Erythroblast (primary cell): ENCODE results near the gene COPS6.

Experiments
- GATA1 ChIP-seq: IDR thresholded peaks from 2 replicates; pipeline ENCODE4 v1.6.1; 2011; ENCODE audit warnings: low read depth, mild to moderate bottlenecking, control low read depth, low read length, moderate library complexity
- POLR2A ChIP-seq: IDR thresholded peaks from 2 replicates; pipeline ENCODE4 v1.6.1; 2011; ENCODE audit warnings: mild to moderate bottlenecking, low read length

DNA sequence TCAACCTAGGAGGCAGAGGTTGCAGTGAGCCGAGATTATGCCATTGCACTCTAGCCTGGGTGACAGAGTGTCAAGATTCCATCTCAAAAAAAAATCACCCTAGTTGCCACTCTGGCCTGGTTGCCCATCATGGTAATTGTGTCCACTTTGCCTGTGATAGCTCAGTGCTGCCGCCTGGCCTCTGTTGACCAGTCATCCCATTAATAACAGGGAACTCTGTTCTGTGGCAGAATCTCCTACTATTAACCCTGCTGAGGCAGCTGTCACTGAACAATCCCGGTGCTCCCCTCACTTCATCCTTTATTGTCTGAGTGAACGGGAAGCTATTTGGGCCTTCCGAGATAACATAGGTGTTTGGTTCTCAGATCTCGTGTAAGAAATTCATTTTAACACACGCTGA, 21.8 kb upstream of the COPS6 start:
- TF ChIP-seq POLR2A, result no peak
- no peak for TF ChIP-seq GATA1
